Cardiac fibroblast (primary cell): ENCODE data around the gene VTCN1.
"Not testable (repeated sequence)": the region's sequence is repeated elsewhere in the genome, so short reads cannot be mapped to it uniquely, and the experiment has no call there.

Experiments
- DNase-seq, 2 donors: peaks; one replicate each; pipeline versions ENCODE4 v3.0.0 to v3.0.0-alpha.2; 2010; ENCODE audit warnings: low read depth in 2 of 2
- H3K4me3 ChIP-seq, 2 donors: replicated peaks in 1 of 2; 1 replicate in 1 of 2; 2 replicates in 1 of 2; pipeline ENCODE4 v1.5.1; 2011; ENCODE audit warnings: low read depth in 2 of 2, low read length in 2 of 2, mild to moderate bottlenecking in 2 of 2, moderate library complexity in 1 of 2
- CTCF ChIP-seq: IDR thresholded peaks from one replicate; pipeline ENCODE4 v1.5.1; 2011; ENCODE audit warnings: low read depth, mild to moderate bottlenecking, low read length, inconsistent platforms

The VTCN1 gene

GRCh38 chr1:117122330-117123025 is 88.2 kb downstream of the VTCN1 start:
- no peak for TF ChIP-seq CTCF
- DNase-seq: no peak
- H3K4me3 ChIP-seq: peak overlapping the region; percentile 75 to 80

- peak within 1 kb of the TSS; percentile 75 to 80 for H3K4me3 ChIP-seq
- DNase-seq: peak; percentile 98
- peak; percentile 77 for TF ChIP-seq CTCF
Observed at GRCh38 chr1:117121589-117122329, 89.0 kb downstream of the VTCN1 start, which contains the start of gene TRIM45. TRIM45 (minus strand) TSS chr1:117121749; CDS start chr1:117121201, 548 bp downstream.

- DNase-seq: no peak
- TF ChIP-seq CTCF: no peak
- H3K4me3 ChIP-seq: peak overlapping the region; percentile 75 to 80
Observed at GRCh38 chr1:117120774-117121588, 89.7 kb downstream of the VTCN1 start.

- H3K4me3 ChIP-seq, DNase-seq: not testable (repeated sequence)
Observed at GRCh38 chr1:117119144-117119543, 91.6 kb downstream of the VTCN1 start.

- TF ChIP-seq CTCF: no peak
- no peak overlapping the region for H3K4me3 ChIP-seq
- no peak for DNase-seq
Observed at GRCh38 chr1:117118137-117118536, 92.6 kb downstream of the VTCN1 start.

GRCh38 chr1:117117697-117118096 is 93.0 kb downstream of the VTCN1 start:
- TF ChIP-seq CTCF: no peak

GRCh38 chr1:117116784-117117130 is 94.0 kb downstream of the VTCN1 start:
- no peak for TF ChIP-seq CTCF
- no peak for DNase-seq
- H3K4me3 ChIP-seq: no peak overlapping the region

More at GRCh38 chr1:117117697-117118096, 93.0 kb downstream of the VTCN1 start:
- no peak overlapping the region for H3K4me3 ChIP-seq
- no peak for DNase-seq
